GM23338 (cell line): ENCODE measurements around the gene MAGI3.

Source experiments
- CTCF ChIP-seq, 2 experiments: fragments of 200-600 bp in 1 of 2; sonication (generic) in 1 of 2; conservative IDR thresholded peaks; 2 replicates each; pipeline versions ENCODE4 v1.5.1 to v1.6.1; 2016 to 2017; ENCODE audit warnings: antibody characterized with exemption in 2 of 2, low read depth in 2 of 2, mild to moderate bottlenecking in 2 of 2, moderate library complexity in 1 of 2
- POLR2AphosphoS5 ChIP-seq: IDR thresholded peaks from 2 replicates; pipeline ENCODE4 v1.6.1; 2016; ENCODE audit warnings: antibody characterized with exemption, low read depth
- REST ChIP-seq: IDR thresholded peaks from one replicate; pipeline ENCODE4 v1.6.1; 2018; ENCODE audit warnings: antibody characterized with exemption; ENCODE audit not compliant: unreplicated experiment

GRCh38 chr1:113654883-113655282 lies 264.6 kb downstream of the MAGI3 start:
- TF ChIP-seq CTCF (conservative IDR thresholded peaks at IDR 0.05; ENCODE audit: low read depth in 2 of 2) (no peak), REST (no peak), POLR2AphosphoS5 (no peak)
